ENCODE data around the gene VPS45.
A peak's percentile ranks its signal among the peaks of the same experiment; 100 is the strongest.

VPS45 gene

GRCh38 chr1:150155413-150156071 is 88.0 kb downstream of the VPS45 start:
- no peak for ATAC-seq
- H3K4me3 Mint-ChIP-seq = no peak overlapping the region
- H3K4me1 Mint-ChIP-seq = peaks cover 90% of the 10 kb centered on the region
- H3K36me3 Mint-ChIP-seq = peaks cover 76% of the 10 kb centered on the region
- no peaks in the 10 kb centered on the region for H3K9me3 Mint-ChIP-seq
- peak overlapping the region; percentile 98 for H3K27ac Mint-ChIP-seq
- no peaks in the 10 kb centered on the region for H3K27me3 Mint-ChIP-seq

GRCh38 chr1:150156868-150157603 is 89.5 kb downstream of the VPS45 start:
- Mint-ChIP-seq H3K9me3 (no peaks in the 10 kb centered on the region), H3K27ac (peak overlapping the region; percentile 98), H3K27me3 (no peaks in the 10 kb centered on the region), H3K36me3 (peaks cover 64% of the 10 kb centered on the region), H3K4me1 (peaks cover 93% of the 10 kb centered on the region), H3K4me3 (no peak overlapping the region)
- no peak for ATAC-seq

GRCh38 chr1:150159550-150159949 is 92.0 kb downstream of the VPS45 start:
- Mint-ChIP-seq H3K4me1 (peaks cover 97% of the 10 kb centered on the region), H3K27me3 (no peaks in the 10 kb centered on the region), H3K36me3 (peaks cover 46% of the 10 kb centered on the region), H3K27ac (peak overlapping the region; percentile 88), H3K4me3 (peak overlapping the region; percentile 74), H3K9me3 (no peaks in the 10 kb centered on the region)
- peak; percentile 69 for ATAC-seq

- no peak for ATAC-seq
- H3K36me3 Mint-ChIP-seq = peaks cover 31% of the 10 kb centered on the region
- peak overlapping the region; percentile 88 for H3K27ac Mint-ChIP-seq
- no peaks in the 10 kb centered on the region for H3K9me3 Mint-ChIP-seq
- H3K27me3 Mint-ChIP-seq = no peaks in the 10 kb centered on the region
- peaks cover 97% of the 10 kb centered on the region for H3K4me1 Mint-ChIP-seq
- H3K4me3 Mint-ChIP-seq = peak overlapping the region; percentile 74
Observed at GRCh38 chr1:150160964-150161621, 93.5 kb downstream of the VPS45 start.

GRCh38 chr1:150161747-150162581 is 94.4 kb downstream of the VPS45 start:
- ATAC-seq = no peak
- Mint-ChIP-seq H3K4me1 (peaks cover 91% of the 10 kb centered on the region), H3K36me3 (peaks cover 22% of the 10 kb centered on the region), H3K9me3 (no peaks in the 10 kb centered on the region), H3K4me3 (peak overlapping the region; percentile 74), H3K27ac (peak overlapping the region; percentile 88), H3K27me3 (no peaks in the 10 kb centered on the region)

- Mint-ChIP-seq H3K9me3 (no peaks in the 10 kb centered on the region), H3K36me3 (peaks cover 19% of the 10 kb centered on the region), H3K27me3 (no peaks in the 10 kb centered on the region), H3K27ac (peak overlapping the region; percentile 88), H3K4me1 (peaks cover 85% of the 10 kb centered on the region), H3K4me3 (peak overlapping the region; percentile 68)
- no peak for ATAC-seq
Observed at GRCh38 chr1:150162582-150162861, 94.9 kb downstream of the VPS45 start.

- peaks cover 79% of the 10 kb centered on the region for H3K4me1 Mint-ChIP-seq
- peak overlapping the region; percentile 88 for H3K27ac Mint-ChIP-seq
- H3K27me3 Mint-ChIP-seq = no peaks in the 10 kb centered on the region
- peak; percentile 44 for ATAC-seq
- peaks cover 14% of the 10 kb centered on the region for H3K36me3 Mint-ChIP-seq
- no peaks in the 10 kb centered on the region for H3K9me3 Mint-ChIP-seq
- H3K4me3 Mint-ChIP-seq = peak overlapping the region; percentile 68
Observed at GRCh38 chr1:150162862-150163706, 95.5 kb downstream of the VPS45 start.

GRCh38 chr1:150164224-150164623 is 96.6 kb downstream of the VPS45 start:
- H3K27me3 Mint-ChIP-seq = no peaks in the 10 kb centered on the region
- H3K4me1 Mint-ChIP-seq = peaks cover 70% of the 10 kb centered on the region
- H3K27ac Mint-ChIP-seq = peak overlapping the region; percentile 88

GRCh38 chr1:150164779-150165178 is 97.2 kb downstream of the VPS45 start:
- no peaks in the 10 kb centered on the region for H3K9me3 Mint-ChIP-seq
- H3K4me1 Mint-ChIP-seq = peaks cover 65% of the 10 kb centered on the region
- no peaks in the 10 kb centered on the region for H3K27me3 Mint-ChIP-seq
- peak overlapping the region; percentile 18 for H3K4me3 Mint-ChIP-seq
- no peaks in the 10 kb centered on the region for H3K36me3 Mint-ChIP-seq
- ATAC-seq = no peak
- H3K27ac Mint-ChIP-seq = peak overlapping the region; percentile 88

More at GRCh38 chr1:150164224-150164623, 96.6 kb downstream of the VPS45 start:
- no peak overlapping the region for H3K4me3 Mint-ChIP-seq
- H3K9me3 Mint-ChIP-seq = no peaks in the 10 kb centered on the region
- peaks cover 4% of the 10 kb centered on the region for H3K36me3 Mint-ChIP-seq
- ATAC-seq = no peak

- Mint-ChIP-seq H3K27me3 (no peaks in the 10 kb centered on the region), H3K4me3 (peak overlapping the region; percentile 45), H3K27ac (peak overlapping the region; percentile 88), H3K4me1 (peaks cover 53% of the 10 kb centered on the region), H3K36me3 (no peaks in the 10 kb centered on the region), H3K9me3 (no peaks in the 10 kb centered on the region)
- ATAC-seq = no peak
Observed at GRCh38 chr1:150165622-150166612, 98.3 kb downstream of the VPS45 start.

- peaks cover 22% of the 10 kb centered on the region for H3K4me1 Mint-ChIP-seq
- no peaks in the 10 kb centered on the region for H3K27me3 Mint-ChIP-seq
- H3K4me3 Mint-ChIP-seq = no peak overlapping the region
- ATAC-seq = peak; percentile 73
- no peak overlapping the region for H3K27ac Mint-ChIP-seq
- H3K36me3 Mint-ChIP-seq = no peaks in the 10 kb centered on the region
- no peaks in the 10 kb centered on the region for H3K9me3 Mint-ChIP-seq
Observed at GRCh38 chr1:150168960-150169601, 101.5 kb downstream of the VPS45 start.

- no peaks in the 10 kb centered on the region for H3K27me3 Mint-ChIP-seq
- H3K36me3 Mint-ChIP-seq = no peaks in the 10 kb centered on the region
- H3K4me3 Mint-ChIP-seq = no peak overlapping the region
- H3K9me3 Mint-ChIP-seq = no peaks in the 10 kb centered on the region
- H3K4me1 Mint-ChIP-seq = no peaks in the 10 kb centered on the region
- ATAC-seq = no peak
- no peak overlapping the region for H3K27ac Mint-ChIP-seq
Observed at GRCh38 chr1:150171801-150172200, 104.2 kb downstream of the VPS45 start.

- Mint-ChIP-seq H3K27ac (no peak overlapping the region), H3K9me3 (no peaks in the 10 kb centered on the region), H3K27me3 (no peaks in the 10 kb centered on the region), H3K36me3 (no peaks in the 10 kb centered on the region), H3K4me3 (no peak overlapping the region), H3K4me1 (no peaks in the 10 kb centered on the region)
- no peak for ATAC-seq
Observed at GRCh38 chr1:150173141-150173585, 105.6 kb downstream of the VPS45 start.

Measured in stimulated activated memory B cell treated with anti-CD40 and anti-IgM and Interleukin-4, amounts not matched to agents 10 μg/mL and 1 μg/mL and 100 μg/mL, for 72 hours (primary cell).